Dedifferentiated amniotic fluid mesenchymal stem cell (primary cell): ENCODE data around the gene IL34.

Experiments used
- DNase-seq: peaks from one replicate; pipeline ENCODE4 v3.0.0-alpha.2; 2016; ENCODE audit errors: extremely low spot score

IL34 gene

GRCh38 chr16:70687671-70688245, 41.4 kb downstream of the IL34 start:
- DNase-seq, result no peak

- no peak for DNase-seq
Measured at GRCh38 chr16:70688246-70688742, 41.9 kb downstream of the IL34 start.

- no peak for DNase-seq
Measured at GRCh38 chr16:70689035-70689969, 42.9 kb downstream of the IL34 start.

DNA sequence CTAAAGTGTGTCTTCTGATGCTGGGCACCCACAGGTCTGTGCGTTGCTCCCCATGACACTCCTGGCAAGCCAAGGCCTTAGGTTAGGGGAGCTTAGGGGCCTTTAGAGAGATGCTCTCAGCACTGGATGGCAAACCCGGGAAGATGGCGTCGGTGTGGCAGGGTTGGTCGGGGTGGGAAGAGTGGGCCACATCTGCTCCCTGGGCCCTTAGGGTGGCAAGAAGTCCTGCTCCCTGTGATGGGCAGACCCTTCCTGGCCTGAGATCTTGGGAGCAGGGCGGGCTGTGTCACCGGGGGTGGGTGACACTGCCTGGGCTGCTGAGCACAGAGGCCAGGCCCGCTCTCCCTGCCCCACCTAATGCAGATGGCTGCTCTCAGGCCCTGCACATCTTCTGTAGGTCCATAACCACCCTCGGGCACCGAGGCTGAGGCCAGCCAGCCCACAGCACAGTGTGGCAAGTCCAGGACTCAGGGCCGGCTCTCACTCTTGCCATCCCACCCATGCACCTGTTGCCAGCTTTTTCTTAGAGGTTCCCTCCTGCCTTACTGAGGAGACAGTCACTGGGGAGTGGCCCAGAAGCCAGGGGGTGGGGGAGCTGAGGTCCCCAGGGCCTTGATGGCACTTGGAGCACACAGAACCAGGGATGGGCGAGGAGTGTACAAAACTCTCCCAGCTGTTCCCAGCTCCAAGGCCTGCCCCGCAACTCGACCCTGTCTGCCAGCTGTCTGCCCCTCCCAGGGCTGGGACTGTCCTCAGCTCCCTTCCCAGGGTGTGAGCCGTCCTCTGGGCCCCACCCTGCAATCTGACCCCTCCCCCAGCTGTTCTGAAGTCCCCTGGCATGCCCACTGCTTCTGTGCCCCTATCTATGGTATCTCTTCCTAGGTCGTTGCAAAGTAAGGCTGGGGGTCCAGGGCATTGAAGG, 43.9 kb downstream of the IL34 start:
- no peak for DNase-seq

GRCh38 chr16:70691223-70692129, 45.1 kb downstream of the IL34 start:
- peak; percentile 100 for DNase-seq

DNA sequence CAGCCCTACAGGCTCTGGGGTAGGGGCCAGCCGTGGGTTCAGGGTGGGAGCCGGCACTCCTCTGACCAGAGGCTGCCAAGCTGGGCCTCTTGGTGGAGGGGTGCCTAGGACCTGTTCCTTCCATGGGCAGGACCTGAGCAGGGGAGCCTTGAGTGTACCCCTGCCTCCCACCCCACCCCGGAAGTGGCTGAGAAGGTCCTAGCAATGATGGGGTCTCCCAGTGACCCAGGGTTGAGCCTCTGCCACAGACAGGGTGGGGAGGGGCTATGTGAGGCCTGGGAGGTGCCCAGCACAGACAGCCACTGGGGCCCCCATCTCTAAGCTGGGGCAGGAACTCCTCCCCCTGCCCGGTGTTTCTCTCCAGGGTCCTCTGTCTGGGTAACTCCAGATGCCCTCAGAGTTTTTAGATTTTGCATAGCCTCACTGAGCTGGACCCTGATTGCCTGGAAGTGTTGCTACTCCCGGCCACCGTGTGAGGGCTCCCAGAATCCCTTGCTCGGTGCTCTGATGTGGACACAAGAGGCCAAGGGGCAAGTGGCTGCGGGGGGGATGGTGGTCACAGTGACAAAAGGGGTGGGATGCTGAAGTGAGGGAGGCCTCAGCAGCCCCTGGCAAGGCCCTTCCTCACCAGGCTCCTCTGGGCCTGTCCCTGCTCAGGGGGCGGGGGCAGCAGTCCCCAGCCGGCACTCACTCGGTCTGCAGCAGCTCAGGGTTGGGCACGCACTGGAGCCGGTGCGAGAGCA, 45.9 kb downstream of the IL34 start:
- DNase-seq, result no peak

GRCh38 chr16:70692873-70693671, 46.7 kb downstream of the IL34 start:
- DNase-seq, result no peak

GRCh38 chr16:70694088-70694867, 47.9 kb downstream of the IL34 start:
- DNase-seq, result peak; percentile 59

DNA sequence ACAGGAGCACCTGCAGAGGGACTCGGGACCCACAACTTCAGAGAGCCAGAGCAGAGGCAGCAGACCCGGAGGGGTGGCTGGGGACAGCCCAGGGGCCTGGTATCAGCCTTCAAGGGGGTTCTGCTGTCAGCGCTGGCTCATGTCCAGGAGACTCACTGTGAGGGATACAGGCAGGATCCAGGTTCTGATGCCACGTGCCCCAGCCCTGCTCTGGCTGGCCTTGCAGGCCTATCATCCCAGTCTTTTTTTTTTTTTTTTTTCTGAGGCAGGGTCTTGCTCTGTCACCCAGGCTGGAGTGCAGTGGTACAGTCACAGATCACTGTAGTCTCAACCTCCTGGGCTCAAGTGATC, 48.5 kb downstream of the IL34 start:
- no peak for DNase-seq

DNA sequence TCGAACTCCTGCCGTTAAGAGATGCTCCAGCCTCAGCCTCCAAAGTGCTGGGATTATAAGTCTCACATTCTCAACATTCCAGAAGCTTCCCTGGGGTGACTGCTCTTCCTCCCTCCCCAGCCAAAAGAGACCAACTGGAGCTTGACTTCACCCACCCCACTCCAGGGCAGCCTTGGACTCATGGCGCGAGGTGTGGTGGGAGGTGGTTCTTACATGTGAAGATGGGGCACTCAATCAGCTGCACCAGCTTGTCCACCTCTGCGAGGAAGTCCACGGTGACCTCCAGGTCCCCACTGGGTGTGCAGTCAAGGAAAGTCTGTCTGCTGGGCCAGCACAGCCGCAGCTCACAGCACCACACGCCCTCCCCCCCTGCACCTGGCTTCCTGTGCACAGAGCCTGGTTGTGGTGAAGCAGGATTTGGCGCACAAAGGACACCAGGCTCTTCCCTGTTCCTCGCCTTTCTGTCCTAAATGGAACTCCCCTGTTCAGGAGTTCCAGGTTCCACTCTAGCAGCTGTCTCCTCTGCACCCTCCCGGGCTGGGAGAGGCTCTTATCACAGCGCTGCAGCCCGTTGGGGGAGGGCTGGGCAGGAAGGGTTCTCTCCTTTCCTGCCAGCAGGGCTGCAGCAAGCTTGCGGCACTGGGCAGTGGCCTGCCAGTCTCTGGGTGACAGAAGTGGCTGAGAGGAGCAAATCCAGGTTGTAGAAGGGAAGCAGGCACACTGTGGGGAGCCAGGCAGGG, 49.1 kb downstream of the IL34 start:
- DNase-seq, result no peak

DNA sequence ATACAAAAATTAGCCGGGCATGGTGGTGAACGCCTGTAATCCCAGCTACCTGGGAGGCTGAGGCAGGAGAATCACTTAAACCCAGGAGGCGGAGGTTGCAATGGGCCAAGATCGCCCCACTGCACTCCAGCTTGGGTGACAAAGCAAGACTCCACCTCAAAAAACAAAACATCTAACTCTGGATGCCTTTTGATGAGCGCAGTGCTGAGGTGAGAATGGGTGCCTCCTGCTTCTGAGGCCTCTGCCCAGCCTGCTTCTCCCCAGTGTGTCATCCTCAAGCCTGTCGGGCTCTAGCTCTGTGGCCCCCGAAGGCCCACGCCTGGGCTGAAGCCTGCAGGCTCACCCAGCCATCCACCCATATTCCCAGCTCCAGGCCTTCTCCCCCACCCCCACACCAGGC, 50.0 kb downstream of the IL34 start:
- DNase-seq, result no peak

- DNase-seq, result no peak
Measured at GRCh38 chr16:70696952-70697593, 50.7 kb downstream of the IL34 start.

DNA sequence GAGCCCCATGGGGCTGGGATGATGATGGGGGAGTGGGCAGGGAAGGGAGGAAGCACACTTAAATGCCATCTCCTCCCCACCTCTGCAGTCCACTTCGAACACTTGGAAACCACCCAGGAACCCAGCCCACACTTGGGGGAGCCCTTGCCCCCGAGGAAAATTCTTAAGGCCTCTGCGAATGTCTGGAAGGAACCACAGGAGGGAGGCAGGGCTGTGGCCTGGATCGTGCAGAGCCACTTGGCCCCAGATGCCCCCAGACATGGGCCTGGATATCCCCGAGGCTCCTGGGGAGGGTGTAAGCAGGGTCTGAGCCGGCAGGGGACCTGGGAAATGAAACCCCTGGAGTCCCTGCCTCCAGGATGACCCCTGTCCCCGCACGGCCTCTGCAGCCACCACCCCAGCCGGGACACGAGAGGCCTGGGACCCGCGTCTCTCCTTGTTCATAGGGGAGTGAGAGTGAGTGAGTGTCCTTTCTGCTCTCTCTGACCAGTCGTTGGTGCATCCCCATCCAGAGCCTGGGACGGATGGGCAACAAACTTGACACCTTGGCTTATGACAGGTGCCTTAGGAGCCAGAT, 51.3 kb downstream of the IL34 start:
- peak; percentile 56 for DNase-seq

GRCh38 chr16:70698901-70699300, 52.5 kb downstream of the IL34 start:
- DNase-seq, result no peak

- DNase-seq, result no peak
Measured at GRCh38 chr16:70699696-70700095, 53.3 kb downstream of the IL34 start.

- no peak for DNase-seq
Measured at GRCh38 chr16:70700101-70701020, 54.0 kb downstream of the IL34 start.
